ENCODE data around the gene IFT52.
A peak's percentile ranks its signal among the peaks of the same experiment; 100 is the strongest.

IFT52 gene

GRCh38 chr20:43590392-43591303 is at the start of gene IFT52:
Gene IFT52, plus strand, starts transcription at chr20:43590937. Its CDS starts 3,762 bp downstream, at chr20:43594699.
- in situ Hi-C loops (cut with HindIII; ENCODE audit: low pct_unique_long_range_greater_than_20kb, low sequenced_read_pairs): no loop called here
- no peak for TF ChIP-seq JUND (IDR thresholded peaks at IDR 0.05; ENCODE audit: low read depth)
- peak; percentile 94 to 97 for DNase-seq (ENCODE audit: low read depth in 1 of 2, low spot score in 1 of 2)

DNA sequence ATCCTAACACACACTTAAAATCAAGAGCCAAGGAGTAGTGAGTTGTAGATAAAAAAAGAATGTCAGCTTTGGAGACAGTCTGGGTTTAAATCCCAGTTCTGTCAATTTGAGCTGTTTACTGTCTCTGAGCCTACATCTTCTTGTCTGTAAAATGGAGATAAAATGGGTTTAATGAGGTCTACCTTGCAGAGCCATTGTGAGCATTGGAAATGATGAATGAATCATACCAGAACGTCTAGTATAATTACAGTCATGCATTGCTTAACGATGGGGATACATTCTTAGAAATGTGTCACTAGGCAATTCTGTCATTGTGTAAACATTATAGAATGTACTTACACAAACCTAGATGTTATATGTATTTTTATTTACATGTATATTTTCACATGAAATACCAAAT is 49.5 kb upstream of the IFT52 start:
- no peak for TF ChIP-seq JUND (IDR thresholded peaks at IDR 0.05; ENCODE audit: low read depth)
- in situ Hi-C loops (cut with HindIII; ENCODE audit: low pct_unique_long_range_greater_than_20kb, low sequenced_read_pairs): no loop called here
- DNase-seq (ENCODE audit: low read depth in 1 of 2, low spot score in 1 of 2): no peak

DNA sequence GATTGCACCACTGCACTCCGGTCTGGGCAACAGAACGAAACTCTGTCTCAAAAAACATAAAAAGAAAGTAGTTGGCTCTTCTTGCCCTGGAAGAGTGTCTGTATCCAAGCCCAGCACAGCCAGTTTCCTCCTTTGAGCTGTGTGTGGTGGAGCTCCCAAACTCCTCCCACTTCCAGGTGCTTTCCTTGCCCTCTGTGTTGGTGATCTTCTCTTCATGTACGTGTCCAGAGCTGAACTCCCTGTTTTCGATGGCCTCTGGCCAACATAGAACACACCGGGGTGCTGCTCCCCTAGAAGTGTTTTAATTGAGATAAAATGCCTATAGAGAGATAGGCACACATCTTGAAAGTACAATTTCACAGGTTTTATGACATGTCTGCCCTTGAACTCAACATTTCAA is 48.6 kb upstream of the IFT52 start:
- no peak for TF ChIP-seq JUND (IDR thresholded peaks at IDR 0.05; ENCODE audit: low read depth)
- no peak for DNase-seq (ENCODE audit: low read depth in 1 of 2, low spot score in 1 of 2)
- in situ Hi-C loops (cut with HindIII; ENCODE audit: low pct_unique_long_range_greater_than_20kb, low sequenced_read_pairs): no loop called here

GRCh38 chr20:43542674-43543073 is 48.1 kb upstream of the IFT52 start:
- no peak for DNase-seq (ENCODE audit: low read depth in 1 of 2, low spot score in 1 of 2)
- no peak for TF ChIP-seq JUND (IDR thresholded peaks at IDR 0.05; ENCODE audit: low read depth)
- in situ Hi-C loops (cut with HindIII; ENCODE audit: low pct_unique_long_range_greater_than_20kb, low sequenced_read_pairs): no loop called here

DNA sequence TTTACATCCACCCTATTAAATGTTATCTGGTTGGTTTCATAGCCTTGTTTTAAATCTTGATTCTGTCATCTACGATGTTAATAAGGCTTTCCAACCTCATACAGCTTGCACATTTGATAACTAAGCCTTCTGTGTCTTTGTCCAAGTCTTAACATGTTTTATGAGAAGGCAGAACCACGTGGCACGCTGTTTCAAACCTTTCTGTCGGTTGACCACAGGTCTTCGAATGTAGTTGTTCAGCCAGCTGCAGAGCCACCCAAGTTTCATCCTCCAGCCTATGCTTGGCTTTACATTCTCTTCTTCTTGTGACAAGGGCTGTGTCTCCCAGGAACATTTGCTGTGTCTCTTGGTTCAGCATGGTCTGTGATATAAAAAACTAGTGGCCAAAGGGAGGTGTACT is 47.6 kb upstream of the IFT52 start:
- TF ChIP-seq JUND (IDR thresholded peaks at IDR 0.05; ENCODE audit: low read depth): no peak
- DNase-seq (ENCODE audit: low read depth in 1 of 2, low spot score in 1 of 2): no peak
- in situ Hi-C loops (cut with HindIII; ENCODE audit: low pct_unique_long_range_greater_than_20kb, low sequenced_read_pairs): no loop called here

DNA sequence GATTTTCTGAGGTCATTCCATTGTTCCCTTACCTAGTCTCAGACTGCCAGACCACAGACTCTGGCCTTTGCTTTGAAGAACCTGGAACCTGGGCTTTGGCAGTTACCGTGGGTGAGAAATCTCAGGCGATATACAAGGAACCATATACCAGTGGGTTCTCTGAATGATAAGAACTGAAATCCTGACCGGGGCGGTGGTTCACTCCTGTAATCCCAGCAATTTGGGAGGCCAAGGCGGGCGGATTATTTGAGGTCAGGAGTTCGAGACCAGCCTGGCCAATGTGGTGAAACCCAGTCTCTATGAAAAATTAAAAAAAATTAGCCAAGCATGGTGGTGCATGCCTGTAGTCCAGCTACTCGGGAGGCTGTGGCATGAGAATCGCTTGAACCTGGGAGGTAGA is 46.2 kb upstream of the IFT52 start:
- in situ Hi-C loops (cut with HindIII; ENCODE audit: low pct_unique_long_range_greater_than_20kb, low sequenced_read_pairs): no loop called here
- DNase-seq (ENCODE audit: low read depth in 1 of 2, low spot score in 1 of 2): no peak
- no peak for TF ChIP-seq JUND (IDR thresholded peaks at IDR 0.05; ENCODE audit: low read depth)

DNA sequence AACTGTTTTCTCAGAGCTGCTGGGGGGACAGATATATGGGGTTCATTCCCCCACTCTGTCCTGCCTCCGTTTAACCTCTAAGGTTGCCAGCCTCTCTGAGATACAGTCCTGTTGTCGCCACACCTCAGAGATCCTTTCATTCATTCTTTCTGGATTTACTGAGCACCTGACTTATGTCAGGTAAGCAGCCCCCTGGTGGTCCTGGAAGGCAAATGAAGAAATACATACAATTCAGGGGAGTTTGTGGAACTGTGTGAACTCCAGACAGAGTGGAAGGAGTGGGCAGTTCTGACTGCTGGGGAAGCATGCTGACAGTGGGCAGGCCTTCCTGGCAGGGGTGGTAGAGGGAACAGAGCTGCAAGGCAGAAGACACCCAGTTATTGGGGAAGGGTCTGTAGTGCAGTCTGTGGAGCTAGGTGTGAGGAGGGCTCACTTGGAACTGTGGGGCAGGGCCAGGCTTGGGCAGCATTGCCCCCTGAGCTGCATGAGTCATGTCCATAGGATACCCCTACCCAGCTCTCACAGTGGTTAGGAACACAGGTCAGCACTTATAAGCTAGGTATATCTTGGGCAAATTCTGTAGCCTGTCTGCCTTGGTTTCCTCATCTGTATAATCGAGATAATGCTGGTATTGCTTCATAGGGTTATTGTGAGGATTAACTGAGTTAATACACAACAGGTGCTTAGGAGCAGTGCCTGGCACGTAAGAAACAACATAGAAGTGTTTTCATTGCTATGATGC is 44.7 kb upstream of the IFT52 start:
- in situ Hi-C loops (cut with HindIII; ENCODE audit: low pct_unique_long_range_greater_than_20kb, low sequenced_read_pairs): no loop called here
- DNase-seq (ENCODE audit: low read depth in 1 of 2, low spot score in 1 of 2): no peak
- no peak for TF ChIP-seq JUND (IDR thresholded peaks at IDR 0.05; ENCODE audit: low read depth)

GRCh38 chr20:43548273-43548880 is 42.4 kb upstream of the IFT52 start:
- no peak for DNase-seq (ENCODE audit: low read depth in 1 of 2, low spot score in 1 of 2)
- TF ChIP-seq JUND (IDR thresholded peaks at IDR 0.05; ENCODE audit: low read depth): no peak
- in situ Hi-C loops (cut with HindIII; ENCODE audit: low pct_unique_long_range_greater_than_20kb, low sequenced_read_pairs): no loop called here

DNA sequence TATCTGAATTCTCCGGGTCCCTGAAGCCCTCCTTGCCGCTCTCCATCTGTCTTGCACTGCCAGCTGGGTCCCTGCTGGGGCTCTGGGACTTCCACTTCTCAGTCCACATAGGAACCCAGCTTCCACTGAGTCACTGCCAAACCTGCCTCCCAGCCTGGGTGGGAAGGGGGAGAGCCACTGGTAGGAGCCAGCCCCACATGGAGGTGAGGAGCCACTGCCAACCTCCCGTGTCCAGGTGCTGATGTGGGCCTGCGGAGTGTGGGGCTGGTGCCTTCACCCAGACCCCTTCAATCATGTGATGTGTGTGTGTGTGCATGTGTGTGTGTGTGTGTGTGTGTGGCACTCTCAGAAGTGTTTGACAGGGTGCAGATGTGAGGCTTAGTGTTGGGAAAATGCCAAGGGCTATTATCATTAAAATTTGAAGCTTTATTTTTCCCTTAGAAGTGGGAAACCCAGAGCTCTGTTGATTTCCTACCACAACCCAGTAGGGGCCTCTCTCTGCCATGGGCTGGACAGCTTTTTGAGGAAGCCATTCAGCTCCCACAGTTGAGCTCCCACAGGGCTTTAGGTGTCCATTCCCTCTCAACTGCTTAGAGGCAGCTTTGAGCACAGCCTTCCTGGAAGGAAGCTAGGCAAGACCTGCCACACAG is 41.2 kb upstream of the IFT52 start:
- TF ChIP-seq JUND (IDR thresholded peaks at IDR 0.05; ENCODE audit: low read depth): no peak
- DNase-seq (ENCODE audit: low read depth in 1 of 2, low spot score in 1 of 2): no peak
- in situ Hi-C loops (cut with HindIII; ENCODE audit: low pct_unique_long_range_greater_than_20kb, low sequenced_read_pairs): no loop called here

DNA sequence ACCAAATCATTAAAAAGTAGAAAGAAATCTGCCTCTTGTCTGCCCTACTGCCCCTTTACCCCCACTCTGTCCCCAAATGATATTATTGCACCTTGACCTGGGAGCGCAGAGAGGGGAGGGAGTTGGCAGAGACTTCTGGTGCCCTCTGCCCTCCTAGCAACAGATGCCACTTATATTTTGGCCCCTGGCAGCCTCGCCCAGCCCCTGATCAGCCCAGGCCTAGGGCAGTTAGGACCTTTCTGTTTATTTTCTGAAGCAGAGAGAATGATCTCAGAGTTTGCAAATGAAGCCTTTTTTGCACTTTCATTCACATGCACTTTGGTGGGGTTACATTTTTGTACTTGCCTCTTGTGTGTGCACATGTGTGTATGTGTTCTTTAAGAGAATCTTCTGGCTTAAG is 40.3 kb upstream of the IFT52 start:
- in situ Hi-C loops (cut with HindIII; ENCODE audit: low pct_unique_long_range_greater_than_20kb, low sequenced_read_pairs): no loop called here
- DNase-seq (ENCODE audit: low read depth in 1 of 2, low spot score in 1 of 2): no peak

GRCh38 chr20:43554369-43554768 is 36.4 kb upstream of the IFT52 start:
- DNase-seq (ENCODE audit: low read depth in 1 of 2, low spot score in 1 of 2): no peak
- in situ Hi-C loops (cut with HindIII; ENCODE audit: low pct_unique_long_range_greater_than_20kb, low sequenced_read_pairs): no loop called here
- no peak for TF ChIP-seq JUND (IDR thresholded peaks at IDR 0.05; ENCODE audit: low read depth)

More for the DNA sequence above, 40.3 kb upstream of the IFT52 start:
- no peak for TF ChIP-seq JUND (IDR thresholded peaks at IDR 0.05; ENCODE audit: low read depth)

DNA sequence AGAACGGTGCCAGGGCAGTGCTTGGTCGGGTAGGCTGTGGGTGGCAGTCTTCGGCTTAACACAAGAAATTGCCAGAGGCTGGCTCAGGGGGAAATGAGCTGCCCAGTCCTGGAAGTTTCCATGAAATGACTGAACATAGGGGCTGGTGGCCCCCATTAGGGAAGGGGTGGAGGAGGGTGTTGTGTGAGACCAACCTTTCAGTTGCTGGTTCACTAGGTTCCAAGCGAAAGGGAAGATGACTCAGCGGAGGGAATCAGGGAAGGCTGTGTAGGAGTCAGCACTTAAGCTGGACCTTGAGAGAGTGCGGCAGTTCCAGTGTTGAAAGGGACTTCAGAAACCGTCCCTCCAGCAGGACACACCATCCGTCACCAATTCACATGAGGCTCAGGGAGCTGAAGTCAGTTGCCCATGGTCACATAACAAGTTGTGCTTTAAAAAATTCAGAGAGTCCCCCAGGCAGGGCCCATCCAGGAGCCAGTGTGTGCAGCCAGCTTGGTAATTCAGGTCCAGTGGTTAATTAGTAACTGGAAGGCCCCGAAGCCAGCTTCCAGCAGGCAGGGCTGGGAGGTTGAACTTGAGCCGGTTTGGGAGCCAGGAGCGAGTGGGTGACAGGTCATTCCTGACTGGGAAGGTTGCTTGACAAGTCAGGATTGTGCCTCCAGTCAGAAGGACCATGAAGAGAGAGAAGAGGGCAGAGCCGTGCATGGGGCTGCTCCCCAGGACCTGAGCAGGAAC is 32.2 kb upstream of the IFT52 start, which contains the start of gene SGK2:
TSS of gene SGK2 (plus strand) at position 616 of the 735 bp plus-strand sequence. CDS start 7,469 bp downstream, outside the sequence.
- TF ChIP-seq JUND (IDR thresholded peaks at IDR 0.05; ENCODE audit: low read depth): no peak
- in situ Hi-C loops (cut with HindIII; ENCODE audit: low pct_unique_long_range_greater_than_20kb, low sequenced_read_pairs): no loop called here

More for the DNA sequence above, 32.2 kb upstream of the IFT52 start, which contains the start of gene SGK2:
- peak in 1 of 2 experiments; percentile 32 for DNase-seq (ENCODE audit: low read depth in 1 of 2, low spot score in 1 of 2)
